Activated T-cell treated with anti-CD3 and anti-CD28 coated beads for 1 hour (primary cell): ENCODE results near the gene TMEM117.
"Not testable (repeated sequence)": the region's sequence is repeated elsewhere in the genome, so short reads cannot be mapped to it uniquely, and the experiment has no call there.

ENCODE experiments used
- DNase-seq: peaks from one replicate; pipeline ENCODE4 v3.0.0-alpha.2; 2020; ENCODE audit warnings: low read depth

TMEM117 gene

GRCh38 chr12:44025499-44025898 lies 189.6 kb downstream of the TMEM117 start:
- DNase-seq, result no peak

- no peak for DNase-seq
Observed at GRCh38 chr12:44026046-44026445, 190.2 kb downstream of the TMEM117 start.

- DNase-seq, result not testable (repeated sequence)
Observed at GRCh38 chr12:44026926-44027325, 191.0 kb downstream of the TMEM117 start.

- no peak for DNase-seq
Observed at GRCh38 chr12:44029194-44029593, 193.3 kb downstream of the TMEM117 start.

GRCh38 chr12:44031472-44032185 lies 195.7 kb downstream of the TMEM117 start:
- no peak for DNase-seq

- no peak for DNase-seq
Observed at GRCh38 chr12:44034906-44035305, 199.0 kb downstream of the TMEM117 start.

GRCh38 chr12:44036875-44037443 lies 201.1 kb downstream of the TMEM117 start:
- no peak for DNase-seq

- DNase-seq, result no peak
Observed at GRCh38 chr12:44038411-44038810, 202.5 kb downstream of the TMEM117 start.

GRCh38 chr12:44044491-44044890 lies 208.6 kb downstream of the TMEM117 start:
- DNase-seq, result not testable (repeated sequence)

- DNase-seq, result no peak
Observed at GRCh38 chr12:44046732-44047417, 211.0 kb downstream of the TMEM117 start.

- DNase-seq, result no peak
Observed at GRCh38 chr12:44052554-44052953, 216.7 kb downstream of the TMEM117 start.

GRCh38 chr12:44053549-44054127 lies 217.8 kb downstream of the TMEM117 start:
- no peak for DNase-seq

- DNase-seq, result no peak
Observed at GRCh38 chr12:44054281-44054680, 218.4 kb downstream of the TMEM117 start.

- no peak for DNase-seq
Observed at GRCh38 chr12:44058366-44058765, 222.5 kb downstream of the TMEM117 start.

GRCh38 chr12:44059476-44059875 lies 223.6 kb downstream of the TMEM117 start:
- no peak for DNase-seq

- DNase-seq, result no peak
Observed at GRCh38 chr12:44063671-44064070, 227.8 kb downstream of the TMEM117 start.

GRCh38 chr12:44076871-44077270 lies 241.0 kb downstream of the TMEM117 start:
- no peak for DNase-seq

- DNase-seq, result no peak
Observed at GRCh38 chr12:44077294-44077693, 241.4 kb downstream of the TMEM117 start.

- DNase-seq, result no peak
Observed at GRCh38 chr12:44078273-44078672, 242.4 kb downstream of the TMEM117 start.

- DNase-seq, result no peak
Observed at GRCh38 chr12:44088647-44089046, 252.8 kb downstream of the TMEM117 start.

- no peak for DNase-seq
Observed at GRCh38 chr12:44091948-44092606, 256.2 kb downstream of the TMEM117 start.

- DNase-seq, result no peak
Observed at GRCh38 chr12:44098786-44099185, 262.9 kb downstream of the TMEM117 start.
